Right ventricle myocardium inferior (tissue), 1 donor: ENCODE results near the gene NABP2. TPM values are rescaled to one million over a fixed set of nuclear protein-coding genes. Genes with fewer than 3 reads are reported as not detected.
"Not testable (repeated sequence)": the region's sequence is repeated elsewhere in the genome, so short reads cannot be mapped to it uniquely, and the experiment has no call there.

Experiments used
- ATAC-seq: fragments of 200-7000 bp; cut with Tn5 transposase; one replicate; pipeline ENCODE4 v1.9.1; 2020; ENCODE audit warnings: mild to moderate bottlenecking, moderate library complexity
- DNase-seq: peaks from one replicate; pipeline ENCODE4 v3.0.0; 2021; ENCODE audit errors: missing footprints
- intact Hi-C: fragments of 100-400 bp; cut with DNase I; formaldehyde crosslinking; loops from one replicate; pipeline ENCODE4 v1.11.0; 2022
- long read RNA-seq: library from polyadenylated mRNA; unstranded; transcript quantifications from one replicate; pipeline ENCODE4 v2.0.0, GENCODE V29; 2021
- total RNA-seq: library from RNA; stranded (reverse); fragmentation: NEBNext Ultra II Directional; extraction: Animal tissue kit (Norgen Biotek cat#: 25700); gene quantifications from one replicate; pipeline ENCODE4 v1.2.1, GENCODE V29; 2021
- donor health status: DM: no; HTN: yes; CAD: no; lungs with severe emphysema.

Gene NABP2
- total RNA-seq: 22.2 TPM
- long read RNA-seq, transcript NABP2-201 (7 exons, 1,417 nt): major isoform, 5 of 6 reads
- long read RNA-seq, partial matches to known transcripts: 0 of 6 reads
- long read RNA-seq, other reads (novel, unspliced or antisense): 0 of 6 reads

- ATAC-seq (peak; percentile 87), DNase-seq (peak; percentile 99)
- intact Hi-C loops: loop anchor here (1.0 to 5.0 kb wide), 4 partner anchors 31 to 105 kb away; partner anchors contain the start of genes ANKRD52 and CS
These were observed at the start of gene NABP2 for GRCh38 chr12:56224102-56224701. Gene NABP2 (plus strand): TSS chr12:56224342. CDS start chr12:56224857, 515 bp downstream.

DNA sequence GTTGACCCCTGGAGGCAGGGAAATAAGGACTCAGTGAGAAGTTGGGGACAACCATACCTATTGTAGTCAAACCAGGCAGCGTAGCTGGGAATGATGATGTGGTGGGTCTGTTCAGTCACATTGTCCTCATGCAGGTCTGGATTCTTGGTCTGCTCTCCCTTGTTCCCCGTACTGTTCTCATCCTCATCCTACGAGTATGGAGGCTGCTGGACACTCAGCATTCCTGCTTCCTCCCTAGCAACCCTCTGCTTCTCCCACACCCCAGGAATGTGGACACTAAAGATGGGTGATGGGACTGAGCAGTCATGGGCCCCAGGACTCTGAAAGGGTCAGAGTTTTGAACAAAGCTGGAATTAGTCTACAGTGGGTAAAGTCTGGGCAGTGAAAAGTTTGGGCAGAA is 45.8 kb upstream of the NABP2 start:
- ATAC-seq (no peak), DNase-seq (no peak)
- intact Hi-C loops: no loop called here

DNA sequence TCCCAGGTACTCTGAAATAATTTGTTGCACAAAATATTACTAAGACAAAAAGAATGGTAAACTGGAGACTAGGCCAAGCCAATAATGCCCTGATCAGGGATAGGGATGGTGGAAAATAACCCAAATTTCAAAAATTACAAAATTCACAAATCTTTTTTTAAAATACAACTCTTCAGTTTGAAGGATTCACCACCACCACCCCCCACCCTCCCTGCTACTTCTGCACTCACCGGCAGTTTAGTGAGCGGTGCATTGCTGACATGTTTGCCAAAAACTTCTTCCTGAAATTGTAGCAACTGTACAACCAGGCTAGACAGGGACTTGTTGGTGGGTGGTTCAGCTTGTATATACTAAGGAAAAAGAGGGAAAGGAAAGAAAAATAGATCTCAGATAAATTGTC is 37.2 kb upstream of the NABP2 start:
- no peak for DNase-seq
- intact Hi-C loops: no loop called here
- ATAC-seq: no peak

DNA sequence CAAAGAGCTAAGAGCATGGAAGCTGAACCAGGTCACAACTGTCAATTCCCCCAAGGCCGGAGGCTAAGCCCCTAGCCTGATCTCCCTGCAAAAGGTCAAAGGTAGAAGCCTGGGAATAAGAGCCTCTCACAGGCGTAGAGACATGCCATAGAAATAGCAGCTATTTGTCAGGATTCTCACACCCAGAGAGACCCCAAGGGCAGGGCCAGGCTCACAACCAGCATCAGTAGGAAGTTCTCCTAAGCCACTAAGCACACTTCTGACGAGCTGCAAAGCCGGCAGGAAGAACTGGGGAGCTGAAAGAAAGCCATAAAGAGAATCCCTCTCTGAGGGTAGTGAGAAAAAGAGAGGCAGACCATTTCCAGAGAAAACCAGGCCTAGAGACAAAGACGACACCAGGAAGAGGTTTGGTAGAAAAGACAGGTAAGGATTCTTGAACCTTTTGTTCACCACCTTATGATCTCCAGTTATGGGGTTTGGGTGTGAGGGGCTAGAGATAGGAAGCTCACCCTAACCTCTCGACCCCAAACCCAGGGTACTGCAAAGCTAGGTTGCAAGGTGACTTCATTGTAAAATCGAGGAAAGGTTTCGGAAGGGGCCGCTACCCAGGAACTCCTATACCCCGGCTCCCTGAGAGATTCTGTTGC is 35.9 kb upstream of the NABP2 start:
- ATAC-seq (no peak), DNase-seq (no peak)
- intact Hi-C loops: loop anchor here (2.0 kb wide), 2 partner anchors 29 to 449 kb away; partner anchors contain the start of gene MYL6

- intact Hi-C loops: loop anchor here (1.0 to 2.0 kb wide), 3 partner anchors 30 to 450 kb away; partner anchors contain the start of gene MYL6
- DNase-seq (no peak), ATAC-seq (no peak)
These were observed 35.4 kb upstream of the NABP2 start for GRCh38 chr12:56188778-56189098.

GRCh38 chr12:56189099-56189917 is 34.8 kb upstream of the NABP2 start, which contains the start of gene SMARCC2:
Gene SMARCC2 (minus strand): TSS chr12:56189483. CDS start chr12:56189461, 22 bp downstream.
- intact Hi-C loops: loop anchor here (1.0 to 2.0 kb wide), 3 partner anchors 31 to 451 kb away; partner anchors contain the start of gene MYL6
- ATAC-seq (peak; percentile 89), DNase-seq (peak; percentile 90)

- DNase-seq (peak; percentile 82), ATAC-seq (peak; percentile 53)
- intact Hi-C loops: loop anchor here (1.0 to 2.0 kb wide), 4 partner anchors 31 to 451 kb away; partner anchors contain the start of gene MYL6
These were observed 34.0 kb upstream of the NABP2 start for GRCh38 chr12:56189918-56190694.

- no peak for DNase-seq
- intact Hi-C loops: loop anchor here (1.0 kb wide), 1 partner anchor 274 kb away; no protein-coding TSS in a partner anchor
- ATAC-seq: no peak
These were observed 33.4 kb upstream of the NABP2 start for GRCh38 chr12:56190695-56191155.

GRCh38 chr12:56192582-56192981 is 31.6 kb upstream of the NABP2 start:
- DNase-seq: no peak
- intact Hi-C loops: no loop called here
- no peak for ATAC-seq

DNA sequence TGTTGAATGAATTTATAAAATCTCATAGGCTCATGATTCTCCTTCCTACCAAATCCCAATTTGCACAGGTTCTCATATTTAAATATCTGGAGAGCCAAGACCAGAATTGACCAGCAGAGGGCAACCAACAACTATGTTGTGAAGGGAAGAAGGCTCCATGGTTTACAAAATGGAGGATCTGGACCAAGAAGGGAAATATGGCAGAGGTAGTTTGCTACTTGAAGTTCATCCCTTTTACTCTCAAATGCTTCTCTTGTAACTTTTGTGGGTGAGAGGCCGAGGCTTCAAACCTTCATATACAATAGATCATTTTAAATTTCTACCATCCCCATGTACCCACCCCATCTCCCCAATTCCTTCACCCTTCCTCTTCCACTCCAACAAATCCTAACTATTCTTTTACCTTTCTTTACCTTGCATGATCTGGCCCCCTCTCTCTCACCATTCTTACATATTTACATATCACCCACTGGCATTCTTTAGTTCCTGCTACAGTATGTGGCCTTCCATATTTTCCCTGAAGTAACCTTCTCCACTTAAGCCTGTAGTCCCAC is 31.0 kb upstream of the NABP2 start:
- DNase-seq: no peak
- no peak for ATAC-seq

GRCh38 chr12:56196818-56197550 is 27.2 kb upstream of the NABP2 start:
- DNase-seq, ATAC-seq, intact Hi-C loops: not testable (repeated sequence)

More for the DNA sequence above, 31.0 kb upstream of the NABP2 start:
- intact Hi-C loops: loop anchor here (1.0 kb wide), 2 partner anchors 31 to 275 kb away; partner anchors contain the start of genes NABP2 and SPRYD4

DNA sequence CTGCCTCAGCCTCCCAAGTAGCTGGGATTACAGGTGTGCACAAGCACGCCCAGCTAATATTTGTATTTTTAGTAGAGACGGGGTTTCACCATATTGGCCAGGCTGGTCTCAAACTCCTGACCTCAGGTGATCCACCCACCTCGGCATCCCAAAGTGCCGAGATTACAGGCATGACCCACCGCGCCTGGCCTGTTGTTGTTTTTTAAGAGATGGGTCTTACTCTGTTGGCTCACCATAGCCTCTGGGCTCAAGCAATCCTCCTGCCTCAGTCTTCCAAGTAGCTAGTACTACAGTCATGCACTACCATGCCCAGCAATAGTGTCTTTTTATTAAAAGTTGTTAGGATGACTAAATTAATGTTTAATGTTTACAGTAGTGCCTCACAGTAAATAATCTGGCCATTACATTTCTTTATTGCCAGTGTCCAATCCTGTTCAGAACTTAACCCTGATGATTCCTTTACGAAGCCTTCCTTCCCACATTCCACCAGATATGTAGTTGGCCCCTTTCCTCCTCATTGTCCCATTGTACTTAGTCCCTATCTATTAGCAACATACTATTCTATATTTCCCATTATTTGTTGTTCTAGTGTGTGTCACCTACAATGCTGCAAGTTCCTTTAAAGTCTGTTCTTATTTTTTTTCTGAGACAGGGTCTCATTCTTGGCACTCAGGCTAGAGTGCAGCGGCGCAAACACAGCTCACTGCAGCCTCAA is 26.1 kb upstream of the NABP2 start:
- no peak for DNase-seq
- ATAC-seq: no peak
- intact Hi-C loops: no loop called here

DNA sequence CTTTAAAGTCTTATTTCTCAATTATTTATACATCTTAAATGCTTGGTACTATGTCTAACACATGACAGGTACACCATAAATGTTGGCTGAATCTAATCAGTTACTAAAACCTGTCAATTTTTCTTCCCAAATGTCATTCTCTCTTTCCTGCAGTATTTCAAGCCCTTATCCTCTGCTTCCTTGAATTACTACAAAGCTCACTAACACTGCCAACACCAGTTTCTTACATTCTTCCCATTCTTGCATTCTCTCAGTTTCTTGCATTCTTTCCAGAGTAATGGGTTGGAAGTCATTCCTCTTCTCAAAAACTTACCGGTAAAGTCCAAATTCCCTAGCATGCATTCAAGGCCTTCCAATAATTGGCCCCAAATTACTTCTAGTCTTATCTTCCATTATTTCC is 25.3 kb upstream of the NABP2 start:
- no peak for DNase-seq
- no peak for ATAC-seq
- intact Hi-C loops: no loop called here

GRCh38 chr12:56202366-56202765 is 21.8 kb upstream of the NABP2 start:
- intact Hi-C loops: no loop called here
- no peak for ATAC-seq

DNA sequence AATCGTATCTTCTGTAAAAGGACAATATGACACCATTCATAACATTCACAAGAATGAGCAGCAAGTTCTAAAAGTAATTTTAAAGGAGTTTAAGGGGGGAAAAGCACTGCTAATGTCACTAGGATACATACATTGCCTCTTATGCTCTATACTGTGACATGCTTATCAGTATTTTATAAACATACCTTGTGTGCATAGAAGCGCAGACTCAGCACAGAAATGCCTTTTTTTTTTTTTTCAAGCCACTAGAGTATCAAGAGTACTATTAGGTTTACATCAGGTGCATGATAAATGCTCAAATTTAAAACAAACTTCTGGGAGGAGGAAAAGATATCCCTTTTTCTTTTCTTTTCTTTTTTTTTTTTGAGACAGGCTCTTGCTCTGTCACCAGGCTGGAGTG is 21.3 kb upstream of the NABP2 start:
- ATAC-seq (no peak), DNase-seq (no peak)
- intact Hi-C loops: no loop called here

More at GRCh38 chr12:56202366-56202765, 21.8 kb upstream of the NABP2 start:
- no peak for DNase-seq

GRCh38 chr12:56204275-56204674 is 19.9 kb upstream of the NABP2 start:
- no peak for ATAC-seq
- intact Hi-C loops: no loop called here
- DNase-seq: no peak

DNA sequence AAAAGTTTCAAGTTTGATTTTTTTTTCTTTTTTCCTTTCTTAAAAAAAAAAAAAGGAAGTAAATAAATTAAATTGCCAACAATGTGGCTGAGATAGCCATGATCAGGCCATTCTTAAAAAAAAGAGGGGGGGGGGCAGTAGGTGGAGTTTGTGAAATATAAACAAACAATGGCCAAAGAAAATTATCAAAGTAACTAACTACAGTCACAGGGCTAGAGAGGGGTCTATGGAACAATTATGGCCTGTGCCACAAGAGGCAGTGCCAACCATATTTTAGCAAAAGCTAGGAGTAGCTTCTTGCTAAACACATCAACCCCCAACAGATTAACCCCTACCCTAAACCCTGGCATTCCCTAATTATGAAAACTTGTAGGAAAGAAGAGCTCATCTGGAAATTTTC is 18.7 kb upstream of the NABP2 start:
- no peak for ATAC-seq

More for the DNA sequence above, 18.7 kb upstream of the NABP2 start:
- intact Hi-C loops: no loop called here
- DNase-seq: no peak
